Stomach (tissue), 9 donors: ENCODE data around the gene FREM3. TPM values are rescaled to one million over a fixed set of nuclear protein-coding genes. Genes with fewer than 3 reads are reported as not detected.
A peak's percentile ranks its signal among the peaks of the same experiment; 100 is the strongest.

ENCODE experiments used
- DNase-seq, 2 donors: peaks; one replicate each; pipeline versions ENCODE4 v3.0.0 to v3.0.0-alpha.2; 2013 to 2019
- H3K27ac ChIP-seq, 5 donors: fragments of 200-600 bp in 4 of 5; sonication (generic) in 4 of 5; one replicate each; pipeline ENCODE4 v1.5.1; 2013 to 2019; ENCODE audit warnings: mild to moderate bottlenecking in 1 of 5, moderate library complexity in 1 of 5
- H3K27me3 ChIP-seq, 3 donors: fragments of 200-600 bp; sonication (generic); one replicate each; pipeline ENCODE4 v1.5.1; 2017 to 2019; ENCODE audit warnings: mixed run types in 1 of 3
- H3K36me3 ChIP-seq, 4 donors: fragments of 200-600 bp; sonication (generic); 1 replicate in 3 of 4; 2 replicates in 1 of 4; pipeline ENCODE4 v1.5.1; 2016 to 2019
- H3K4me1 ChIP-seq, 4 donors: fragments of 200-600 bp; sonication (generic); one replicate each; pipeline ENCODE4 v1.5.1; 2016 to 2019
- H3K4me3 ChIP-seq, 4 donors: fragments of 200-600 bp; sonication (generic) in 3 of 4; one replicate each; pipeline ENCODE4 v1.5.1; 2016 to 2019; ENCODE audit warnings: mild to moderate bottlenecking in 1 of 4
- H3K9me3 ChIP-seq, 4 donors: fragments of 200-600 bp; sonication (generic); one replicate each; pipeline ENCODE4 v1.5.1; 2016 to 2019
- EP300 ChIP-seq: sonication (generic); formaldehyde crosslinking; IDR thresholded peaks from one replicate; pipeline ENCODE4 v1.6.1; 2017; ENCODE audit warnings: antibody characterized with exemption
- POLR2A ChIP-seq, 4 donors: fragments of 450-650 bp; IDR thresholded peaks; one replicate each; pipeline ENCODE4 v1.6.1; 2016; ENCODE audit warnings: antibody characterized with exemption in 4 of 4, control low read depth in 2 of 4, mild to moderate bottlenecking in 1 of 4, moderate library complexity in 1 of 4
- POLR2AphosphoS5 ChIP-seq, 3 donors: sonication (generic); formaldehyde crosslinking; IDR thresholded peaks; one replicate each; pipeline ENCODE4 v1.6.1; 2016; ENCODE audit warnings: antibody characterized with exemption in 3 of 3
- WGBS, 5 donors: extraction: QIAGEN DNeasy Blood & Tissue Kit in 3 of 5; methylation state at CpG; one replicate each; pipeline versions ENCODE4 v1.1.5 to v1.1.7; 2013 to 2018; 5-methylcytosine and 5-hydroxymethylcytosine counted together
- intact Hi-C: fragments of 100-400 bp; cut with DNase I; formaldehyde crosslinking; loops from one replicate; pipeline ENCODE4 v1.15.1; 2023; ENCODE audit warnings: low total_unique reads
- polyA plus RNA-seq, 3 donors: library from polyadenylated mRNA; stranded (reverse); fragments of 200-250 nt; gene quantifications; one replicate each; pipeline ENCODE4 v1.2.3, GENCODE V29; 2013
- total RNA-seq, 5 donors: library from RNA; depleted of rRNA; stranded (reverse); fragments of >200 nt; gene quantifications; one replicate each; pipeline versions ENCODE4 v1.1.0 to v1.2.3, GENCODE V29; 2014 to 2016
- TF ChIP-seq, protein P1 (sequence below), 7 experiments: fragments of 450-650 bp in 4 of 7; fragments of 200-600 bp in 3 of 7; sonication (generic) in 3 of 7; IDR thresholded peaks; one replicate each; pipeline ENCODE4 v1.5.1; 2016 to 2019; ENCODE audit warnings: antibody characterized with exemption in 7 of 7, control low read depth in 2 of 7, mild to moderate bottlenecking in 1 of 7
- donor health status: healthy with polysubstance abuse.
- donor health status: Bipolar disorder and iron deficiency.
- donor health status: healthy.

Gene FREM3
- total and polyA plus RNA-seq, 8 donors = 0.03 to 0.18 TPM; not detected in 6

DNA sequence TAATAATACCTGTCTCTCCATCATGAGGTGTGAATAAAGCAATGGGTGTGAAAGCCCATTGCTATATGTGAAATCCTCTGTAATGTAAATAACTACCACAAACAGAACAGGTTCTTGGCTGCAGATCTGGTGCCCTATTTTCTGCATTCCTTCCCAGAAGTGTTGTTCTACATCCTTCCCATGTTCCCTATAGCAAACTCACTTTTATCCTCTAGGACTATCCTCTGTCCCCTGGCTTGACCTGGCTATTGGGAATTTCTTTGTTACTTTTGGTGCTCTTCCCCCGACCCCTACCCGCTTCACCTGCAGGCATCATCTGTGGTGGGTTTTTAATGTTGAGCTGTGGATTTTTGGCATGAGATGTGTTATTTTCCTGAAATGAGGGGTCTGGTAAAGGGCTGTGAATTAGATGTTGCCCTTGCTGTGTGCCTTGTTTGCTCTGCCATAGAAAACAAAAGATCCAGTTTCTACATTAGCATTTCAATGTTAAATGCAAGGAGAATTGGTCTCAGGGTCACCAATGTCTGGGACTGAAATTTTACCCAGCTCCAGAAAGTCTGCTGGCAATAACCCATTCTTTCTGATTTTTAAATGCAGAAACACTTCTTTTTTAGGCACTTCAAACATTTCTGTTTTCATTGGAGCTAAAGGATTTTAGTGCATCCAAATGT, 13.6 kb upstream of the FREM3 start:
- WGBS, 5 donors = 80 to 85% (median 82%) methylated on average over 2 of the region's 2 CpGs
- no peaks in the 10 kb centered on the region for H3K9me3 ChIP-seq
- H3K27me3 ChIP-seq = no peaks in the 10 kb centered on the region
- DNase-seq = no peak
- no peak overlapping the region for H3K27ac ChIP-seq
- H3K36me3 ChIP-seq = no peaks in the 10 kb centered on the region
- H3K4me3 ChIP-seq = no peak overlapping the region
- TF ChIP-seq POLR2A (IDR thresholded peaks at IDR 0.05) (no peak), POLR2AphosphoS5 (IDR thresholded peaks at IDR 0.05) (no peak), EP300 (no peak)
- TF ChIP-seq, protein P1, sequence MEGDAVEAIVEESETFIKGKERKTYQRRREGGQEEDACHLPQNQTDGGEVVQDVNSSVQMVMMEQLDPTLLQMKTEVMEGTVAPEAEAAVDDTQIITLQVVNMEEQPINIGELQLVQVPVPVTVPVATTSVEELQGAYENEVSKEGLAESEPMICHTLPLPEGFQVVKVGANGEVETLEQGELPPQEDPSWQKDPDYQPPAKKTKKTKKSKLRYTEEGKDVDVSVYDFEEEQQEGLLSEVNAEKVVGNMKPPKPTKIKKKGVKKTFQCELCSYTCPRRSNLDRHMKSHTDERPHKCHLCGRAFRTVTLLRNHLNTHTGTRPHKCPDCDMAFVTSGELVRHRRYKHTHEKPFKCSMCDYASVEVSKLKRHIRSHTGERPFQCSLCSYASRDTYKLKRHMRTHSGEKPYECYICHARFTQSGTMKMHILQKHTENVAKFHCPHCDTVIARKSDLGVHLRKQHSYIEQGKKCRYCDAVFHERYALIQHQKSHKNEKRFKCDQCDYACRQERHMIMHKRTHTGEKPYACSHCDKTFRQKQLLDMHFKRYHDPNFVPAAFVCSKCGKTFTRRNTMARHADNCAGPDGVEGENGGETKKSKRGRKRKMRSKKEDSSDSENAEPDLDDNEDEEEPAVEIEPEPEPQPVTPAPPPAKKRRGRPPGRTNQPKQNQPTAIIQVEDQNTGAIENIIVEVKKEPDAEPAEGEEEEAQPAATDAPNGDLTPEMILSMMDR (IDR thresholded peaks at IDR 0.05) = no peak
- no peaks in the 10 kb centered on the region for H3K4me1 ChIP-seq
- intact Hi-C loops = no loop called here

DNA sequence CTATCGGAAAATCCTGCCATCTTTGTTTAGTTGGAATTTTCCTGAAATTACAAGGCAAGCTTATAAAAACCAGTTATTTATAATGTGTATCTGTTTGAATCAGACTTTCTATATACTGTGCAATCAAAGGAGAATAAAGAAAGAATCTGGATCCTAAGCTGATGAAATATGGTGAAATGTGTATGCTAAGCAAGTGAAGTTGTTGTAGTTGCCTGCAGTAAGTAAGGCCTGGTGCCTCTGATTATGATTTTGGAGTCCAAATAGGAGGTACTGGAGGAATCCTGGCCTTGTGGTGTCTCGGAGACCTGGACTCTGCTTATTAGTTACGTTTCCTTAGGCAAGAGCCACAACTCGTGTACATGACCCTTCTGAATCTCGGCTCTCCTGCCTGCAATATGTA, 13.1 kb upstream of the FREM3 start:
- no peaks in the 10 kb centered on the region for H3K9me3 ChIP-seq
- no peak overlapping the region for H3K4me3 ChIP-seq
- TF ChIP-seq POLR2A (IDR thresholded peaks at IDR 0.05) (no peak), EP300 (no peak)
- DNase-seq = no peak
- H3K27me3 ChIP-seq = no peaks in the 10 kb centered on the region
- no peak overlapping the region for H3K27ac ChIP-seq
- intact Hi-C loops = no loop called here
- 75 to 86% (median 84%) methylated on average over 5 of the region's 5 CpGs for WGBS, 5 donors
- no peaks in the 10 kb centered on the region for H3K4me1 ChIP-seq
- no peaks in the 10 kb centered on the region for H3K36me3 ChIP-seq

DNA sequence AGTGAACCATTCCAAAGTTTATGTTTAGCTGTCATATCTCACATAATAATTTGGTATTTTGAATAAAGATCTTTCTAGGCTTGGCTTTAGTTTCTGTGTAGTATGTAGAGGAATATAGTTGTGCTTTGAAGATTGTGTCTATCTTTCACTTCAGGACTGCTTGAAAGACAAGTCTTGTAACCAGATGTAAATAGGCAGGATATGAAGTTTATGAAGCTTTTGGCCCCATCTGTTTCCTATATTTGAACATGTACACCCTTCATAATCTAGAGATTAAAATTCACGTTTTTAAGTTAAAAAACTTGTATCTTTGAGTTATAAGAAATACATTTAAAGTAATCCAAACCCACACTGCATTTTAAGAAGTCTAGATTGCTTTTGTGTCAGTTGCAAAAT, 11.7 kb upstream of the FREM3 start:
- DNase-seq = no peak
- H3K27ac ChIP-seq = no peak overlapping the region
- 36 to 57% (median 38%) methylated on average over 1 of the region's 1 CpG for WGBS, 5 donors
- intact Hi-C loops = no loop called here
- no peaks in the 10 kb centered on the region for H3K36me3 ChIP-seq
- TF ChIP-seq POLR2A (IDR thresholded peaks at IDR 0.05) = no peak
- TF ChIP-seq POLR2AphosphoS5 (IDR thresholded peaks at IDR 0.05) = no peak
- no peak for TF ChIP-seq EP300
- TF ChIP-seq, protein P1 (IDR thresholded peaks at IDR 0.05) = no peak
- H3K9me3 ChIP-seq = no peaks in the 10 kb centered on the region
- H3K4me3 ChIP-seq = no peak overlapping the region
- H3K27me3 ChIP-seq = no peaks in the 10 kb centered on the region
- no peaks in the 10 kb centered on the region for H3K4me1 ChIP-seq

DNA sequence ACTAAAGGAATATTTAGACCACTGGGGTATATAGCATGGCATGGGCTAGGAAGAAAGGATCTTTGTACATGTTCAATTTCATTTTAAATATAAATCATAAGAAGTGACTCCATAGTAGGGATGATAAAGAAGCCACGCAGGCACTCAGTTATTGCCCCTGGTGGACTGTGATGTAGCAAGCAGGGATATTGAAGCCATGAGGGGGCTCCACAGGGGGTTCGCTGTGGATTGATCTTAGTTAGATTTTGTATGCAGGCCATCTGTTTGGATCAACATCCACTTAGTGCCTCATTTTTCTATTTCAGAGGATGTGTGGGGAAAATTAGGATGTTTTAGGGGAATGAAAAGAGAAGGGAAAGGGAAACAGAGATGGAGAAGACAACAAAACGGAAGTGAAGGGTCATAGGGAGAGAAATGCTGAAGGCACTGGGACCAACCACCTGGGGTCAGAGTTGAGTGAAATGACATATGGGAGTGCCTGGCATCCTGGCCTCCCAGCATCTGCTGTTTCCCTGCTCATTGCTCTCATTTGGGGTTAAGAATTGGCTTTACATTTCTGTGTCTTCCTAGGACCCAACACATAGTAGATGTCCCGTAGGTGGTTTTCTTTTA, 11.2 kb upstream of the FREM3 start:
- no peak overlapping the region for H3K4me3 ChIP-seq
- no peaks in the 10 kb centered on the region for H3K27me3 ChIP-seq
- no peaks in the 10 kb centered on the region for H3K36me3 ChIP-seq
- intact Hi-C loops = no loop called here
- no peak overlapping the region for H3K27ac ChIP-seq
- WGBS, 5 donors = 78 to 85% (median 82%) methylated on average over 4 of the region's 4 CpGs
- TF ChIP-seq, protein P1 (IDR thresholded peaks at IDR 0.05) = no peak
- TF ChIP-seq POLR2AphosphoS5 (IDR thresholded peaks at IDR 0.05) = no peak
- H3K9me3 ChIP-seq = no peaks in the 10 kb centered on the region
- DNase-seq = no peak
- no peaks in the 10 kb centered on the region for H3K4me1 ChIP-seq

DNA sequence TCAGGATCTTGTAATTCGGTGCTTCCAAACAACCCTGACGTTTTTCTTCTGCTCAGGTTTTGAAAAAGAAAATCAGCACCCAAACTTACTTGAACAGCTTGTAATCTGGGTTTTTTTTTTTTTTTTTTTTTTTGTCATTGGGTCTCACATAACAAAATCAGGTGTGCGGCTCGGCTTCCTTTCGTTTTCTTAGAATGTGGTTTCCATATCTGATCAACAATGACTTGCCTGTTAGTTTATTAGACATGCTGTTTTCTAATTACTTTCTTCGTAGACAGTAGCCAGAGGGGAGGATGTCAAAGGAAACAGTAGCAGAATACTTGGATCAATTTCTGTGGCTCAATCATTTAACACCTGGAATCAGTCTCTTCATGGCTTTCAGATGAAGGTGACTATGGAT, 890 bp upstream of the FREM3 start:
- Histone ChIP-seq H3K4me1 (peaks cover 15 to 22% (median 18%) of the 10 kb centered on the region in 4 donors), H3K36me3 (no peaks in the 10 kb centered on the region), H3K9me3 (no peaks in the 10 kb centered on the region), H3K4me3 (peak overlapping the region in 1 of 4 donors; percentile 48), H3K27me3 (peaks cover 7 to 57% (median 28%) of the 10 kb centered on the region in 3 donors), H3K27ac (no peak overlapping the region)
- intact Hi-C loops = no loop called here
- DNase-seq = no peak
- TF ChIP-seq, protein P1 (IDR thresholded peaks at IDR 0.05) = no peak
- TF ChIP-seq POLR2AphosphoS5 (IDR thresholded peaks at IDR 0.05) (no peak), EP300 (no peak), POLR2A (IDR thresholded peaks at IDR 0.05) (no peak)
- 13 to 39% (median 28%) methylated on average over 6 of the region's 6 CpGs for WGBS, 5 donors
